Thyroid gland (tissue), 4 donors: ENCODE data around the gene CMC4. TPM values are rescaled to one million over a fixed set of nuclear protein-coding genes. Genes with fewer than 3 reads are reported as not detected.

Experiments
- DNase-seq, 2 donors: peaks; one replicate each; pipeline ENCODE4 v3.0.0-alpha.2; 2019
- H3K27ac ChIP-seq, 3 donors: fragments of 200-600 bp; sonication (generic); 1 replicate in 2 of 3; 2 replicates in 1 of 3; pipeline ENCODE4 v1.5.1; 2016 to 2019; ENCODE audit warnings: mild to moderate bottlenecking in 1 of 3, moderate library complexity in 1 of 3
- H3K27me3 ChIP-seq: fragments of 200-600 bp; sonication (generic); one replicate; pipeline ENCODE4 v1.5.1; 2019
- H3K36me3 ChIP-seq, 2 donors: fragments of 200-600 bp; sonication (generic); one replicate each; pipeline ENCODE4 v1.5.1; 2016 to 2019
- H3K4me1 ChIP-seq, 2 donors: fragments of 200-600 bp; sonication (generic); one replicate each; pipeline ENCODE4 v1.5.1; 2017 to 2019
- H3K4me3 ChIP-seq, 3 donors: fragments of 200-600 bp; sonication (generic); replicated peaks in 1 of 3; 1 replicate in 2 of 3; 2 replicates in 1 of 3; pipeline ENCODE4 v1.5.1; 2016; ENCODE audit warnings: mild to moderate bottlenecking in 1 of 3
- H3K9me3 ChIP-seq: fragments of 200-600 bp; sonication (generic); one replicate; pipeline ENCODE4 v1.5.1; 2017
- CTCF ChIP-seq, 6 experiments: fragments of 200-600 bp in 3 of 6; fragments of 450-650 bp in 3 of 6; sonication (generic) in 3 of 6; IDR thresholded peaks; one replicate each; pipeline ENCODE4 v1.5.1; 2016 to 2019; ENCODE audit warnings: antibody characterized with exemption in 6 of 6, mild to moderate bottlenecking in 2 of 6, inconsistent platforms in 1 of 6, moderate library complexity in 1 of 6
- POLR2A ChIP-seq, 2 donors: fragments of 450-650 bp; IDR thresholded peaks; one replicate each; pipeline ENCODE4 v1.6.1; 2017; ENCODE audit warnings: antibody characterized with exemption in 2 of 2, mild to moderate bottlenecking in 2 of 2, moderate library complexity in 1 of 2
- WGBS, 2 donors: methylation state at CpG; one replicate each; pipeline ENCODE4 v1.1.5; 2017; 5-methylcytosine and 5-hydroxymethylcytosine counted together
- intact Hi-C: fragments of 100-400 bp; cut with DNase I; formaldehyde crosslinking; loops from one replicate; pipeline ENCODE4 v1.15.1; 2023
- total RNA-seq, 4 donors: library from RNA; depleted of rRNA; stranded (reverse); fragments of >200 nt; gene quantifications; one replicate each; pipeline ENCODE4 v1.2.3, GENCODE V29; 2016

Gene CMC4
- total RNA-seq, 4 donors from 2014 or later = 10.5 to 29.5 (median 21.8) TPM

- WGBS, 2 donors = 92 to 94% methylated on average over 8 of the region's 8 CpGs
- Histone ChIP-seq H3K4me1 (no peaks in the 10 kb centered on the region), H3K4me3 (no peak overlapping the region)
Measured at GRCh38 chrX:155065035-155065734, 5.8 kb downstream of the CMC4 start.

GRCh38 chrX:155061760-155062159, 9.2 kb downstream of the CMC4 start:
- no peak overlapping the region for H3K27ac ChIP-seq
- H3K4me3 ChIP-seq = no peak overlapping the region
- H3K9me3 ChIP-seq = no peaks in the 10 kb centered on the region
- 79 to 85% methylated on average over 4 of the region's 4 CpGs for WGBS, 2 donors
- no peaks in the 10 kb centered on the region for H3K27me3 ChIP-seq
- no peak for DNase-seq
- H3K36me3 ChIP-seq = no peaks in the 10 kb centered on the region
- no peak for TF ChIP-seq CTCF (IDR thresholded peaks at IDR 0.05)
- TF ChIP-seq POLR2A (IDR thresholded peaks at IDR 0.05) = no peak
- intact Hi-C loops = no loop called here
- H3K4me1 ChIP-seq = peaks cover 0 to 10% of the 10 kb centered on the region in 2 donors

More at GRCh38 chrX:155065035-155065734, 5.8 kb downstream of the CMC4 start:
- TF ChIP-seq CTCF (IDR thresholded peaks at IDR 0.05) = no peak
- intact Hi-C loops = no loop called here
- Histone ChIP-seq H3K9me3 (no peaks in the 10 kb centered on the region), H3K27me3 (no peaks in the 10 kb centered on the region), H3K36me3 (no peaks in the 10 kb centered on the region), H3K27ac (no peak overlapping the region)
- DNase-seq = no peak

- Histone ChIP-seq H3K9me3 (no peaks in the 10 kb centered on the region), H3K4me3 (no peak overlapping the region), H3K36me3 (no peaks in the 10 kb centered on the region), H3K4me1 (peaks cover 0 to 10% of the 10 kb centered on the region in 2 donors), H3K27ac (peak overlapping the region in 2 of 3 donors; percentile 22 to 45), H3K27me3 (no peaks in the 10 kb centered on the region)
- TF ChIP-seq CTCF (IDR thresholded peaks at IDR 0.05) = peak in 5 of 6 experiments; percentile 50 to 62 (median 60)
- TF ChIP-seq POLR2A (IDR thresholded peaks at IDR 0.05) = no peak
- DNase-seq = peak; percentile 50 to 61
- 10 to 24% methylated on average over 7 to 13 of the region's 25 CpGs for WGBS, 2 donors
- intact Hi-C loops = no loop called here
Measured at GRCh38 chrX:155056877-155057792, 13.8 kb downstream of the CMC4 start.

GRCh38 chrX:155056471-155056870, 14.5 kb downstream of the CMC4 start:
- Histone ChIP-seq H3K4me1 (peaks cover 0 to 10% of the 10 kb centered on the region in 2 donors), H3K9me3 (no peaks in the 10 kb centered on the region), H3K36me3 (no peaks in the 10 kb centered on the region), H3K4me3 (no peak overlapping the region), H3K27me3 (no peaks in the 10 kb centered on the region), H3K27ac (no peak overlapping the region)
- intact Hi-C loops = no loop called here
- DNase-seq = no peak
- TF ChIP-seq CTCF (IDR thresholded peaks at IDR 0.05) (no peak), POLR2A (IDR thresholded peaks at IDR 0.05) (no peak)
- WGBS, 2 donors = 85 to 97% methylated on average over 1 of the region's 1 CpG

- H3K27me3 ChIP-seq = no peaks in the 10 kb centered on the region
- H3K27ac ChIP-seq = no peak overlapping the region
- H3K9me3 ChIP-seq = no peaks in the 10 kb centered on the region
- no peak for TF ChIP-seq CTCF (IDR thresholded peaks at IDR 0.05)
- no peak for TF ChIP-seq POLR2A (IDR thresholded peaks at IDR 0.05)
- peaks cover 0 to 10% of the 10 kb centered on the region in 2 donors for H3K4me1 ChIP-seq
- no peaks in the 10 kb centered on the region for H3K36me3 ChIP-seq
- intact Hi-C loops = no loop called here
- no peak for DNase-seq
- H3K4me3 ChIP-seq = no peak overlapping the region
- 86 to 92% methylated on average over 3 of the region's 3 CpGs for WGBS, 2 donors
Measured at GRCh38 chrX:155055494-155055893, 15.4 kb downstream of the CMC4 start.
